NCI-H526 treated with DMSO at 0.1 percent for 48 hours (cell line): Measurements from ENCODE around the gene DNAH1.

Experiments
- DNase-seq: peaks from one replicate; lab custom pipeline; 2025; lab: John Stamatoyannopoulos, UW

Gene DNAH1

DNA sequence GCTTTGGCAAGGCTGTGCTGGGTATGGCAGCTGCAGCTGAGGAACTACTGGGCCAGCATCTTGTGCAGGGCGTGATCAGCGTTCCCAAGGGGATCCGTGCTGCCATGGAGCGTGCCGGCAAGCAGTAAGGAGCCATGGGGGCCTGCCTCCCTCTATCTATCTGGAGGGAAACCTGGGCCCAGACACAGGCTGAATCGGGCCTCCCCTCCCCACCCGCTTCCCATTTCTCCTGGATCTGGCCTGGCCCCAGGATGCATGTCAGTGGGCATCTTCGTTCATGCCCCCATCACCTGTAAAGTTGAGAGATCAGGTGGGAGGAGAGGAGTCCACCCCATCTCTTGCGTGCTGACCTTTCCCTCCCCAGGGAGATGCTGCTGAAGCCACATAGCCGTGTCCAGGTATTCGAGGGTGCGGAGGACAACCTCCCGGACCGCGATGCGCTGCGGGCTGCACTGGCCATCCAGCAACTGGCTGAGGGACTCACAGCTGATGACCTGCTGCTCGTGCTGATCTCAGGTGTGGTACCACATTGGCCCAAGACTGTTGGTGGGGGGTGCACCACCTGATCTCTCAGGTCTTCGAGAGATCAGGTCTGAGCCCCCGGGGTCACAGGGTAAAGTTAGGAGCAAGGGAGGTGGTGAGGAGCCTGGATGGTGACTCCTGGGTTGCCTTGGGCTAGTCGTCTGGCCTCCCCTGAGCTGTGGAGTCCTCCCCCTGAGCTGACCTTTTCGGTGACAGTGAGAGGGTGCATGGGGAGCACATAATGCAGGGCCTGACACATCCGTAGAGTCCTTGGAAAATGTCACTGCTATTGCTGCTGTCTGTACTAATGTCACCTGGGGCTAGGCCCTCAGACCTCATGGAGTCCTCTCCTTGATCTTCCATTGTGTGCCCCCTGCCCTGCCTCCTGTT, 25.3 kb upstream of the DNAH1 start:
- no peak for DNase-seq

DNA sequence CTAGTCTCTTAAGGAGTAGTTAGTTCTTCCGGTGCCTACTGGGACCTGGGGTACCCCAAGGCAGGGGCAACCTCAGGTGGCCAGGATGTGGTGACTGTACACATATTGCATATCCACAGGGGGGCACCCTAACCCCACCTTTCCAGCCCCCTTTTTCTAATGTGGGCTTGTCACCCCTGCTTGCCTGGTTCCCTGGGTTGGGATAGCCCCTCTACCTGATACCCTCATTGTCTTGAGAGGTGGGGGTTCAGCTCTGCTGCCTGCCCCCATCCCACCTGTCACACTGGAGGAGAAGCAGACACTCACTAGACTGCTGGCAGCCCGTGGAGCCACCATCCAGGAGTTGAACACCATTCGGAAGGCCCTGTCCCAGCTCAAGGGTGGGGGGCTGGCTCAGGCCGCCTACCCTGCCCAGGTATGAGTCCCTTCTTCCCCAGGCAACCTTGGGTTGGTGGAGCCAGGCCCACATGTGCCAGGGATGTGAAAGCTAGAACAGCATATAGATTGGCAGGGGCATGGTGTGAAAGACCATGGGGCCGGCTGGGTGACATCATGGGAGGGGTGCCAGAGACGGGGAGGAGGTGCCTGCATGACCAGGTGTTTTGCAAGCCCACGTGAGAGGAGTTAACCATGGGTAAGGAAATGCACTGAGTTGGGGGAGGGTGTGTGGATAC, 24.5 kb upstream of the DNAH1 start:
- DNase-seq: no peak

DNA sequence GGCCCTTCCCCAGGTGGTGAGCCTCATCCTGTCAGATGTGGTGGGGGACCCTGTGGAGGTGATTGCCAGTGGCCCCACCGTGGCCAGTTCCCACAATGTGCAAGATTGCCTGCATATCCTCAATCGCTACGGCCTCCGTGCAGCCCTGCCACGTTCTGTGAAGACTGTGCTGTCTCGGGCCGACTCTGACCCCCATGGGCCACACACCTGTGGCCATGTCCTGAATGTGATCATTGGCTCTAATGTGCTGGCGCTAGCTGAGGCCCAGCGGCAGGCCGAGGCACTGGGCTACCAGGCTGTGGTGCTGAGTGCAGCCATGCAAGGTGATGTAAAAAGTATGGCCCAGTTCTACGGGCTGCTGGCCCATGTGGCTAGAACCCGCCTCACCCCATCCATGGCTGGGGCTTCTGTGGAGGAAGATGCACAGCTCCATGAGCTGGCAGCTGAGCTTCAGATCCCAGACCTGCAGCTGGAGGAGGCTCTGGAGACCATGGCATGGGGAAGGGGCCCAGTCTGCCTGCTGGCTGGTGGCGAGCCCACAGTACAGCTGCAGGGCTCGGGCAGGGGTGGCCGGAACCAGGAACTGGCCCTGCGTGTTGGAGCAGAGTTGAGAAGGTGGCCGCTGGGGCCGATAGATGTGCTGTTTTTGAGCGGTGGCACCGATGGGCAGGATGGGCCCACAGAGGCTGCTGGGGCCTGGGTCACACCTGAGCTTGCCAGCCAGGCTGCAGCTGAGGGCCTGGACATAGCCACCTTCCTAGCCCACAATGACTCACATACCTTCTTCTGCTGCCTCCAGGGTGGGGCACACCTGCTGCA, 23.7 kb upstream of the DNAH1 start:
- DNase-seq: no peak

DNA sequence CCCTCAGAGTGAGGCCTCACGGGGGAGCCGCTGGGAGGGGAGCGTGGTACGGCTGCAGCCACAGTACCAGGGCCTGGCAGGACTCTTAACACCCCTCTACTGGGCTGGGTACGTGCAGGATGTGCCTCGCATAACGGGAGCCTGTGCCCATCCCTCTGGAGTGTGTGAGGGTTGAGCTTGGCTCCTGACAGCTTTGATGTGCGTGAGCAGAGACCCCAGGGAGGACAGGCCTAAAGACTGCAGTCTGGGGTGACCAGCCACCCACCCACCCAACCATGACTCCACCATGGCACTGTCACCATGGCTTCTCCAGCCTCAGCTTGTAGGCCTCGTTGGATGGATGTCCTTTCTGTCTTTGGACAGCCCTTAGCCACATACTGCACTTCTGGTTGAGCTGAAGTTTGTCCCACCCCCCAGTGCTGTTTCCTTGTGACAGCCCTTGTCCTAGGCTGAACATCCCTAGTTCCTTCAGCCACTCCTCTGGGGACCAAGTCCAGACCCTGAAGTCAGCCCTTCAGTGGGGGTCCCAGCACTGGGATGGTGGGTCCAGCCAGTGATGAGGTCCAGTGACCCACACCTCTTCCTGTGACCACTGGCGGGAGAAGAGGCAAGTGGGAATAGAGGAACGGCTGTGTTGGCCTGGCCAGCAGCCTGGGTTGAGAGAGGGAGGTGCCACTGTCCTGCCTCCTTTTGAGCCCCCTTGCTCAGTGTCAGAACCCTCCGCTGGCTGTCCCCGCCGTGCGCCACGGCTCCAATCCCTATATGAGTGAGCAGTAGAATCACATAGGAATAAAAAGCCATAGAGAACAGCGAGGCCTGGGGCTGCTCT, 22.4 kb upstream of the DNAH1 start:
- no peak for DNase-seq

DNA sequence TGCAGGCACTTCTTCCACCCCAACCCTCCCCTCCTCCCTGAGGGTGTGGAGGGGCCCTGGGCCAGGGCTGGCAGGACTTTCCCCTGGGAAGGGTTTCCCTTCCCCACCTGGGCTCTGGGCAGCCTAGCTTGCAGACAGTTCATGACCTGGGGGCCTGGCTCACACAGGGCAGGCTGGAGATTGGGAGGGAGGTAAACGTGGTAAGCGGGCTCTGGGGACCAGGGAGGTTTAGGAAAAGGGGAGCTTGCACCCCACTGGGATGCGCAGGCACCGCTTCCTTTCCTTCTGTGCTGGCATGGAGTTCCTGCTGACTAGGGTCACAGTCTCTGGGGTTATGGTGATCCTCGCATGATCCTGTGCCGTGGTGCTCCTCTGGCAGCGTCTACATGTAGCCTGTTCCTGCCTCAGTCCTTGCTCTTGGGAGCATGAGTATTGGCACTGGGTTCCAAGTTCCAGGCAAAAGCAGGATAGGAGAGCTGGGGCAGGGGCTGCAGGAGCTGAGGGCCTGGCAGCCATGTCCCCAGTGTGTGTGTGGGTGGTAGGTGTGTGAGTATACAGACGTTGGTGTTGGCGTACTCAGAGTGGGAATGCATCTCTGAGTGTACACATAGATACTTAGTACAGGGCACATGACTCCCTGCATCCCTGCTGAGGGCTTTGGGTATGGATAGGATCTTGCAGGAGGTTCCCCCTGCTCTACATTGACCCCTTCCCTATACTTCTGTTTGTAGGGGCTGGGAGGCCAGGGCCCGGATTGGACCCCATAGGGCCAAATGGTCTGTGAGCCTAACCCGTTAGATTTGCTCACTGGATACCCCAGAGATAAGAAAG, 21.6 kb upstream of the DNAH1 start:
- DNase-seq: no peak

DNA sequence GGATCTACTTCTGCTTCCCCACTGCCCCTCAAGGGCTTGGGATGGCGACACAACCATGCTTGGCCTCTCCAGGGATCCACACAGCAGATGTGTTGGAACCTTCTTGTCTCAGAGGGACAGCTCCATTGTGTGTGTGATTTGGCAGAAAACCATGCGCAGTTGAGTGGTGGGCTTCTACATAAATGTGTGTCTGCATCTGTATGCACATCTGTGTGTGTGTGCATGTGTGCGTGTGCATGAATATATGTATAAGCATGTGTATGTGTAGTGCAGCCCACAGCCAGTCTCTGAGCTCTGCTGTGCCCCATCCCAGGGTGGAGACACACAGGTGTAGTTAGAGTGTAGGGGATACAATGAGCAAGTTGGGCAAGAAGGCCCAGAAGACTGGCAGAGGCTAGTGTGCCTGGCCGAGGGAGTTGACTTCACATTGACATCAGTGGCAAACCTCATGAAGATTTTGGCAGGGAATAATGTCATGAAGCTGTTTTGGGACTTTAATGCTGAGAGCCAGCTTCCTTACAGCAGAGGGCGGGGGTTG, 20.4 kb upstream of the DNAH1 start:
- no peak for DNase-seq

DNA sequence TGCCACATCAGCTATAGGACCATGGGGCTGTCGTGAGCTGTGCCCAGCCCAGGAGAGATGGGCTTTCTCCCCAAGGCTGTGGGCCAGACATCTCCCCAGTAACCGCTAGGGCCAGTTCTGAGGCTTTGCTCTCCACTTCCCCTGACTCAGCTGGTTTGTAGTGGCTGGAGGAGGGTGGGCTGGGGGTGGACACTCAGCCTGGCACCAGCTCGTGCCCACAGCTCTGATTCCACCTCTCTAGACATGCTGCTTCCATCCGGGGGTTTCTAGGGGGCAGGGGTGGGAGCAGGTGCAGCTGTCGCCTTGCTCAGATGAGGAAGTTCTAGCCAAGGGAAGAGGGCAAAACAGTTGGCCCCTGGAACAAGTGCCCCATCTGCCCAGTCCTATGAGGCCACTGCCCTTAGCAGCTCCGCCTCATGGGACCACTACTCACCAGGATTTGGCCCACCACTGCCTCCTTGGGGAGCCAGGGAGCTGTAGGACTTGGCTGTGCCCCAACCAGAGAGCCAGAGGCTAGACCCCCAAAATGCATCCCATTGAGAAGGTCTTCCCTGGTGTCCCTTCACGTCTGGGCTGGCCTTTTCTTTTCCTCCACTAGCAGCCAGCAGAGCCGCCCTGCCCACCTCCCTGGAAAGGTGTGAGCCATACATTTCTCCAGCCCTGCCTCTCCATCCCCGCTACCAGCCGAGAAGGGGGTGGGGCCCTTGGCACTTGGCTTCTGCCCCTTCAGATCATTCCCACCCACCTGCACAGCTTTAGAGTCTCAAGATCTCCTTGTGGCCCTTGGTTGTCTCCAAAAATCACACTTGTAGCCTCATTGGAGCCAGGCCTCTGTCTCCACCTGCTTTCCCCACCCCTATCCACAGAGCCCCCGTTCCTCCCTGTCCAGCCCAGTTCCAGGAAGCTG, 18.6 kb upstream of the DNAH1 start:
- DNase-seq: no peak

DNA sequence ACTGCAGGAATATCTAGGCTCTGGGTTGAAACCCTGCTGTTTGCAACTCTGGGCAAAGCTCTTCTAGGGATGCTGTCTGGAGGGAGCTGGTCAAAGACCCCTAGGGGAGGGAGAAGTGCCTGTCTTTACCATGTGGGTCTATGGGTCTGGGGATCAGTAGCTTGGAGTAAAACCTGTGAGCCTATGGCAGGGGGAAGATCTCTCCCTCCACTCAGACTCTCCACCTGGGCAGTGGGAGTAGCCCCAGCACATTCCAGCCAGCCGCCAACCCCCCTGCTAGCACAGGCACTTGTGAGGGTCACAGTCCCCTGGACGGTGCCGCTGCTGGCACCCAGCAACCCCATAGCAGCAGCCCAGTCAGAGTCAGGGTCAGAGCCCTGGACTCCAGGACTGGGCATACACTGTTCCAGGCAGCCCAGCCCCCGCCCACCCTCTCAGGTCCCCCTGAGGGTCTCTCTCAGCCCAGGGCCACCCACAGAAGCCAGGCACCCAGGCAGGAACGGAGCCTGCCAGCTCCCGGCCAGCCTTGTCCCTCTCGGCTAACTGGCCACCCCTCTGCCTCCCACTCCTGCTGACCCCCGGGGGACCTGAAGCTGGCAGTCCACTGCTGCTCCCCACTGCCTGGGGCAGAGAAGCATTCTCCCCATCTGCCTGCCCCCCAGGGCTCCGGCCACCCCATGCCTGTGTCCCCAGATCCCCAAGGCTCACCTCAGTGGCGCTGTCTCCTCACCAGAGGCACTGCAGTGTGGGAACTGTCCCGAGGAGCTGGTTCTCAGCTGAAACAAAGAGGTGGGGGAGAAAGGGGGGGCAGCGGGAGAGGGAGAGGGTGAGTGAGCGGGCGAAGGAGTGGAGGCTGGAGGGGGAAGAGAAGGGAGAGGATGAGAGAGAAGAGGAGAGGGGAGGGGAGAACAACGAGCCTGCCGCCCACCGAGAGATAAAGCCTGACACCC, 17.7 kb upstream of the DNAH1 start:
- DNase-seq: no peak

DNA sequence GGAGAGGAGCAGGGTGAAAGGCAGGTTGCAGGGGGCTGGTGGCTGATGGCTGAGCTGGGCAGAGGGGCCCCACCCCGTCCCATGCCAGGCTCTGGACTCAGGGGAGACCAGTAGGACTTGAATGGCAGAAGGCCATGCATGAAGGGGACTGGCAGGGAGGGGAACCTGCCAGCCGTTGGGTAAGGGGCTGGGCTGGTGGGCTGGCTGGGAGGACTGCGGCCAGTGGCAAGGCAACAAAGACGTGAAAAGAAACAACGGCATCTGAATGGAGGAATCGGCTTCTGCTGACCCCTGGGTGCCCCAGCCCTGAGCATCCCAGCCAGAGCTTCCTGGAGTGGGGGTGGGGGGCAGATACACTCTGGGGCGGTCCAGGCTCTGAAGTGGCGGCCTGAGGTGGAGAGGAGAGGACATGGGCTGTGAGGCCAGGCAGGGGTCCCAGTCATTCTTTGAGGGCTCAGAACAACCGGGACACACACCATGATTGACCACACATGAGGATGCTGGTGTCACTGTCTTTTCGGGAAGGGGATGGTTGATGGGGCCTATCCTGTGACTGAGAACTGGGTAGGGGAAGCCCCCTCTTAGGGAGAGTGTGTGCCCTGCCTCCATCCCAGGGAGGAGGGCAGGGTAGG, 16.8 kb upstream of the DNAH1 start:
- no peak for DNase-seq

DNA sequence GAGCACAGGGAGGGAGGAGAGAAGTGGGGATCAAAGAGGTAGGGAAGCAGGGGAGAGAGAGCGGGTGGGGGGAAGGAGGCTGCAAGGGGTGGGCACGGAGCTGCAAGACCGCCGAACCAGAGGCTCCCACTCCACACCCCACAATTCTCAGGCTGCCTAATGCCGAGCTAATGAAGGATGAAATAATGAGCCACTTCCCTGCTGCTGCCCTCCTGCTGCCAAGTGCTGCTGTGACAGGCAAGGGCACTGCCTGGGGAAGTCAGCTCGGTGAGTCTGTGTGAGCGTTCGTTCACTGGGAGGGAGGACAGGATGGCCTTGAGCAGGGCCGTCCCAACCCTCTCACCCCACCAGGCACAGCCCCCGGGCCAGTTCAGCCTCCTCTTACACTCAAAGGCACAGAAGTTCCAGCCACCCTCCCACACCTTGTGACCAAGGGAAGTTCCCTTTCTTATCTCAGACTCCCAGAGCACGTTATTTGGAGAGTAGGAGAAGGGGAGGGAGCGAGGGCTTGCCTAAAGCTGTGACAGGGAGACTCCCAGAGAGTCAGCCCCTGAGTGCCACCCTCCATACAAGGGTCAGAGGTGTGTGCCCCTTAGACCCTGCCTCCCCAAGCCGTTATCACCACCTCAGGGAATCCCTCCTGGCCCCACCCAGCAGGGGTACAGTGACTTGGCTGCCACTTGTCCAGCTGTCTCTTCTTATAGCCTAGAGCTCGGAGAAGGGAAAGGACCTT, 16.1 kb upstream of the DNAH1 start:
- DNase-seq: no peak

DNA sequence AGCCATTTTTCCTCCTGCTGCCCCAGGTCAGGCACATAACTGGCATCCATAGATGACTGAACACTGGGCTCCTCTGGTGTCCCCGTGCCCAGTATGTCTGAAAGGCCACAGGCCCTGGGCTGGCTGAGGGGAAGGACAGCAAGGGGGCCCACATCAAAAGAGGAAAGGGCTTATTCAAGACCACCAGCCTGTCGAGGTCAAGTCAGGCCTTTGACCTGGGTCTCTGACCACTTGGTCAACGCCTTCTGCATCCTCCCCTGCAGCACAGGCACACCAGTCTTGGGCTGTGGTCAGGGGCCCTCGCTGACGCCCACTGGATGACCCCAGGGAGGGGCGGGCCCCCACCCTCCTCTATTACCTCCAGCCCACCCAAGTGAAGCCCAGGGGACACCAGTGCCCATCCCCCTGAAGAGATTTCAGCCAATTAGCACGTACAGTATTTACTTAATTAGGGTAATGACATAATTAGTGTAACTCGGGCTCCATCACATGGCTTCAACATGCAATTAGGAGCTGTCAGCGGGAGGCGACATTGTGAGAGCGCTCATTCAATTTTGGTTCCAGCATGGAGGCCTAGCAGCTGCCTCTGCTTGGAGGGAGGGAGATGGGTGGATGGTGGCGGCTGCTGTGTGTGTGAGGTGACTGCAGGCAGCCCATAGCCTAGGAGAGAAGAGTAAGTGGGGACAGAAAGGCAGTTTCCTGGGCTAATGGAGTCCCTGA, 13.5 kb upstream of the DNAH1 start:
- DNase-seq: no peak

DNA sequence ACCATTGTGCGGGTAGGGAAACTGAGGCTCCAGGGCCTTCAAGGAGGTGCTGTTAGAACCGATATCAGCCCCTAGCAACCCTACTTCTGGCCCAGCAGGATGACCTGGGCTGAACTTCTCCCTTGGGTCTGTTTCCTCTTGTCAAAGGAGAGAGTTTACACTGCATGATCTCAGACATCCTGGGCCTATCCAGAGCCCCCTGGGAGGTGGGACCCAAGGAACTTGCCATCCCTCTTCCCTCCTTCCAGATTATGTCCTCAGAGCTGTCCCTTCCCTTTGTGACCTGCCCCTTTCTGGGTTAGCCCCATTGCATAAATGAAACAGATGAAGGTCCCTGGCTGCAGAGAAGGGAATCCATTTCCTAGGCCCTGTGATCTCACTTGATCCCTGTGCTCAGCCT, 12.3 kb upstream of the DNAH1 start:
- no peak for DNase-seq

DNA sequence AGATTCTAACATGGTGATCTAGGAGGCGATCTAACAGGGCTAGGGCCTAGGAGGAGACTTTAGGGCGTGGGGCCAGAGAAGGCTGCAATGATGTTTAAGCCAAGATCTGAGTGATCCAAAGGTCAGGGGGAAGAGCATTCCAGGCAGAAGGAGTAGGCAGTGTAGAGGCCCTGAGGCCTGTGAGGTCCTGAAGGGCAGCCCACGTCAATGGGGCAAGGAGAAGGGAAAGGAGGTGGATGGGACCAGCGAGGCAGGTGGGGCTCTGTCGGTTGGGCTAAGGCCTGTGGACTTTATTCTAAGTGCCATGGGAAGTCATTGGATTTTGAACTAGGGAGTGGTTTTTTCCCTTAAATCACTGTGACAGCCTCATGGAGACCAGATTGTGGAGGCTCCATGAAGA, 10.2 kb upstream of the DNAH1 start:
- no peak for DNase-seq

DNA sequence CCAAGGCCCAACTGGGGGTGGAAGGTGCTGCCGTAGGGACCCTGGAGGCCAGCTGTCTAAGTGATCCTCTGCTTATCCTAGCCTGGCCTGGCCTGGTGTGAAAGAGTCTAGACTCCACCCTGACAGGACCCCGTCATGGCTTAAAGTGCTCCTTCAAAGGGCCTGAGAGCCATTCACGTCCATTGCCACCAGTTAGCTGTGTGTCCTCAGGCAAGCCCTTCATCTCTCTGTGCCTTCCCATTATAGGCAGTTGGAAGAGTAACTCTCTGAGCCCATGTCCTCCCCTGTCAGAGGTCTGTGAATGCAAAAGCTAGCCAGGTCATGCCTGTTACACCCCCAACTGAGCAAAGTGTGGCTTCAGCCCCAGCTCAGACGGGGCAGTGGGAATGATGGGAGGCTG, 9.1 kb upstream of the DNAH1 start:
- no peak for DNase-seq

DNA sequence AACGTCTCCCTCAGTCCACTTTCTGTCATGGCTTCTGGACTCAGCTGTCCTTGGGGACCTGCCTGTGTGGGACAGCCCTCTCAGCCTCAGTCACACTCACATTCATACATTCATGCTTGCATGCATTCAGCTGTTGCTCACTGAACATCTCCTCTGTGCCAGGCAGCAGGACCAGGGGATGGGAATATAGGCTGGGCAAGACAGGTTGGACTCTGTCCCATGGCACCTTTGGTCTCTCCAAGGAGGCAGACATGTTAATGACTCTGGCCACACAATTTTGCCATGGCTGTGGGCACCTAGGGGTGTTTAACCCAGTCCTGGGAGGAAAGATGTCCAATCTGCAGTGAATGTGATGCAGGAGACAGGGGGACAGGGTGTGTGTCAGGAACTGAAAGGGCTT, 7.8 kb upstream of the DNAH1 start:
- no peak for DNase-seq

DNA sequence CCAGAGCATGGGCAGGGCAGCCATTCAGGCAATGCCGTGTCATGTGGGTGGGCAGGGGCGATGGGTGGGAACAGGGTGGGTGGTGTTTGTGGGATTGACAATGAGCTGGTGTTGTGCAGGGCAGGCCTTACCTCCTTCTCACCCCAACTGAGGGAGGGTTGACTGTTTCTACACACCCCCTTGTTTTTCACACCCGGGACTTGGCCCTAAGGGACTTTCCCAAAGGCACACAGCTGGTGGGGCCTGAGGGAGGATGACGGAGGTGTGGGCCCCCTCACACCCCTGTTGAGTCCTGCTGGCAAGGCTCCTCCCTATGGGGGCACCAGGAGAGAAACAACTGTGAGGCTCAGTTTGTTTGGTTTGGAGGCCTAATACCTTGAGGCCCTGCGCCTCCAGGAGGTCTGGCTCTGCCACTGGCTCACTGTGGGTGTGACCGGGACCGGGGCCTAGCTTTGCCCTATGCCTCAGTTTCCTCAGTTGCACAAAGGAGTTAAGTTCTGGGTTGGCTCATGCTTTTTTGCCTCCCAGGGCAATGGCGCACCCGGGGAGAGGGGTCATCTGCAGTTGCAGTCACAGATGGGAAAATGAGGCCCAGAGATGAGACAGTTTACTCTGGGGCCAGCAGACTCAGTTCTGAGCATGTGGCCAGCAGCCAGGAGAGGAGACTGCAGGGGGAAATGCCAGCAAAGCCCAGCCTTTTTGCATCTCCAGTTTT, 5.1 kb upstream of the DNAH1 start:
- no peak for DNase-seq
